ENCODE results near the gene SPRN.
"Not testable (repeated sequence)": the region's sequence is repeated elsewhere in the genome, so short reads cannot be mapped to it uniquely, and the experiment has no call there.

SPRN gene

GRCh38 chr10:133383551-133383950, 40.9 kb downstream of the SPRN start:
- no peak for DNase-seq

DNA sequence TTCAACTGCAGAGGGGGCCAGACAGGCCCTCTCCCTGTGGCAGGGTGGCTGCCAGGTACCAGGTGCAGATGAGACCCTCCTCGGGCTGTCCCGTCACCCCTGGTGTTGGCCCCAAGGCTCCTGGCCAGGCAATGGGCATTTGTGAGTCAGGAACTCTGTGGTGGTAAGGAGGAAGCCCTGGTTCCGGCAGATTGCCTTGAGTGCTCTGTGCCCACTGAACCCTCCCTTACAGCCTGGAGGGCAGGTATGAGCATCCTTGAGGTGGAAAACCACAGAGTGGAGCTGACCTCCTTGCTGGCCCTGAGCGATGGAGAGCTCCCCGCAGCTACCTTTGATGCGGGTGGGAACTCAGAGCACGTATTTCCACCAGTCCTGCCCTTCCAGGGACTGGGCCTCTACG, 43.4 kb downstream of the SPRN start:
- DNase-seq: no peak

GRCh38 chr10:133379801-133380666, 44.4 kb downstream of the SPRN start:
- DNase-seq: no peak

- DNase-seq: peak; percentile 79
Observed at GRCh38 chr10:133379152-133379800, 45.1 kb downstream of the SPRN start, which contains the start of gene PAOX. Gene PAOX, plus strand, starts transcription at chr10:133379262. Its CDS starts 55 bp downstream, at chr10:133379317.

DNA sequence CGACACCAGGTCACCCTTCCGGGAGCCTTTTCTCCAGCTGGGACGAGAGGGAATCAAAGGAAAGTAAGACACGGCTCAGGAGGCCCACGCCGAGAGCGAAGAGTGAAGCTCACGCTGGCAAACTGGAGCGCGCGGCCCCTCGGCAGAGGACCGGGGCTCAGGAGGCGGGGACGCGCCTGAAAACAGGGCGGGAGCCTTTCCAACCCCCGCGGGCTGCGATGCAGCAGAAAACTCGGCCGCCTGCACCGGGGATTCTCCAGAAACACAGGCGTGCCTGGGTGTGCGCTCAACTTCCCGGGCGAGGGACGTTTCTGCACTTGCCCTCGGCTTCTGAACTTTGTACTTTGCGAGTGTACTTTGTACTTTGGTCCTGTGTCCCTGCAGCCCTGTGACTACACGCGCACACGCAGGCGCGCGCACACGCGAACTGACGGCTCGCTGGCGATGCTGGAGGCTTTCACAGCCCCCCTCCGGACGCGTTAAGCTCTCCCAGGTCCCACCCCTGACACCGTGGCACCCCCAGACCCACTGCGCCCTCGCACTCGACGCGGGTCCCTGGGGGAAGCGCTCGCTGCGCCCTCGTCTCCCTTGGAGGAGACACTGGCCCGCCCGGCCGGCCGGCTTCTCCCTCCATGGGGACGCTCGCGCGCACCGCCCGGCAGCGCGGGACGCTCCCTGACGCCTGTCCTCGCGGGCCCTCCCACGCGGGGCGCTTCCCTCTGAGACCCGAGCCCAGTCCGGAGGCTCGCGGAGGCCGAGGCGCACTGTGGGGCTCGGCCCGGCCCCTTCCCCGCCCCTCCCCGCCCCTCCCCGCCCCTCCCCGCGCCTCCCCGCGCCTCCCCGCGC, 46.0 kb downstream of the SPRN start:
- peak; percentile 75 for DNase-seq

- no peak for DNase-seq
Observed at GRCh38 chr10:133377818-133378250, 46.6 kb downstream of the SPRN start.

DNA sequence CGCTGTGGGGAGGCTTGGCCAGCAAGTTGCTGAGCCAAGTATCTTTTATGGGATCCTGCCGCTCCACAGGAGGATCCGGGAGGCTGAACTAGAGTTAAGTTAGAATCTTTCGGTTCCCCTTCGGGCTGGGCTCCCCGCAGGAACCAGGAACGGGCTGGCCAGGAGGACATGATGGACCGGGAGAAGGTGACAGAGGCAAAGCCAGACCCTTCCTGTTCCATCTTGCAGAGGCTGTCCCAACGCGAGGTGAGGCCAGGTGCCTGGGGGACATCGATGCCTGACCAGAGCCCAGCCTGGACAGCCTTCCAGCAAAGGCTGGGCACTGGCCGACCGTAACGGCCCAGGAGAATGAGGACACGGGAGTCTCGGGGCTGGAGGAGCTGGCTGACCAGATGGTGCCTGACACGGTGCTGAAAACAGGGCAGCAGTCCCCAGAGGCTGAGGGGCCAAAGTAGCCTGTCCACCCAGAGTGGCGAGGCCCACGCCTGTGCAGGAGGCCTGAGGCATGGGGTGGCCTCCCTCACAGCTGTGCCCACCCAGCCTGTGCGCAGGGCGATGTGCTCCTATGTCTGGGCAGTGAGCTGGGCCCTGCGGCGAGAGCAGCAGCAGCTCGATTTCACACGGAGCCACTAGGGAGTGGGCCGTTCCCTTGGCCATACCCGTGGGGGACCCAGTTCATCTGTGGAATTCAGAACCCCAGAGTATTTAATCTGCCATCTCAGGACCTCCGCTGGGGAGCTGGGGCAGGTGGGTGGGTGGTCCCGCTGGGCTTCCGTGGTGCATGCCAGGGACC, 47.2 kb downstream of the SPRN start:
- no peak for DNase-seq

- DNase-seq: not testable (repeated sequence)
Observed at GRCh38 chr10:133376183-133376582, 48.2 kb downstream of the SPRN start.

DNA sequence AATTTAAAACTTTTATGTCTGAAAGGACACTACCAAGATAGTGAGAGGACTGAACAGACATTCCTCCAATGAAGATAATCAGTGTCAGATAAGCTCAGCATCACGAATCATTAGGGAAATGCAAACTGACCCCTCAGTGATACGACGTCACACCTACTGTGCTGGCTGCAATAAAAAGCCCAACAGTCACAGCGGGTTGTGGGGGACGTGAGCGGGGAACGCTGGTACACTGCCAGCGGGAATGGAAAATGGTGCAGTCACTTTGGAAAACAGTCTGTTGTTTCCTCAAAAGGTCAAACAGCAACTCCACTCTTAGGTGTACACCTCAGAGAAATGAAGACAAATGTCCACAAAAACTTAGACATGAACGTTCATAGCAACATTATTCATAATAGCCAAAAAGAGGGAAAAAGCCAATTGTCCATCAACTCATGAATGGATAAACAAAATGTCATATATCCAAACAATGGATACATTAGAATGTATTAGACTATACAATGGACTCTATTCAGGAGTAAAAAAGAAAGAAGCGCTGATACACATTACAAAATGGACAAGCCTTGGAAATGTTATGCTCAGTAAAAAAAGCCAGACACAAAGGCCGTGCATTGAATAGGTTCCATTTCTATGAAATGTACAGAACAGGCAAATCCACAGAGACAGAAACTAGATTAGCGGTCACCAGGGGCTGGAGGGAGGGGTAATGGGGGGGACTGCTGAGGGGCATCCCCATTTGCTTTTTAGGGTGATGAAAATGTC, 48.9 kb downstream of the SPRN start:
- DNase-seq: no peak

DNA sequence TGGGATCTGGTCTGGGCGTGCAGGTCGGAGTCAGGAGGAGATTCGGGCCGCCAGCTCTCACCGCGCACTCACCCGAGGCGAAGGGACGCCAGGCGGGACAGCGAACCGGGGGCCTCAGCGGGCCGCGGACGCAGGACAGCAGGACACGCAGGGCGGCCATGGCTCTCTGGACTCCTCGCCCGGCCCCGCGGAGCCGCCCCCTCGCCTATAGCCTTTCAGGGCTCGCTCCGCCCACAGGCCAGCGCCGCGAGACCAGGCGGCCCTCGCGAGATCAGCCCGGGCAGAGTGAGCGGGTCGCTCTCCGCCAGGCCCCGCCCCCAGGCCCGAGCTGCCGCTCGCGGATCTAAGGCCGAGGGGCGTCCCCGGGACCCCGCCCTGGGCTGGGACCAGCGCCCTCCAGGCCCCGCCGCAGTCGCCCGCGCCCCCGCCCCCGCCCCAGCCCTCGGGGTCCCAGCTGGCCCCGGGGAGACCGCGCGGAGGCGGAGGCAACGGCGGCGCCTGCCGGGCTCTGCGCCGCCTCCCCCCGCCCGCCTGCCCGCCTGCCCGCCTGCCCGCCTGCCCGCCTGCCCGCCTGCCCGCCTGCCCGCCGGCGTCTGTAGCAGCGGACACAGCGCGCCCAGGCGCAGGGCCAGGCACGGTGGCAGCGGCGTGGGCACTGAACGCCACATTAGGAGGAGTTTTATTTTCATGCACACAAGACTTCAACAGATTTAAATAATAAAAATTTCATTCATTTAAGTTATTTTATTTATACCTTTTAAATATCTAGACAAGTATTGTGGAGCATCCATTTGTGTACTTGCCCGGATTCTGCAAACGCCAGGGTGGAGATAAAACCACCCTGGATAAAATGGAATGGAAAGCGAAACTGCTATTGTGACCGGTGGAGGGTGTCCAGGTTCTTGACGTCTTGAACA, 51.0 kb downstream of the SPRN start, which contains the start of gene ECHS1:
Gene ECHS1, minus strand, starts transcription at position 181 of the 917 bp plus-strand sequence. Its CDS starts 21 bp downstream, at position 160.
- DNase-seq: peak; percentile 96

DNA sequence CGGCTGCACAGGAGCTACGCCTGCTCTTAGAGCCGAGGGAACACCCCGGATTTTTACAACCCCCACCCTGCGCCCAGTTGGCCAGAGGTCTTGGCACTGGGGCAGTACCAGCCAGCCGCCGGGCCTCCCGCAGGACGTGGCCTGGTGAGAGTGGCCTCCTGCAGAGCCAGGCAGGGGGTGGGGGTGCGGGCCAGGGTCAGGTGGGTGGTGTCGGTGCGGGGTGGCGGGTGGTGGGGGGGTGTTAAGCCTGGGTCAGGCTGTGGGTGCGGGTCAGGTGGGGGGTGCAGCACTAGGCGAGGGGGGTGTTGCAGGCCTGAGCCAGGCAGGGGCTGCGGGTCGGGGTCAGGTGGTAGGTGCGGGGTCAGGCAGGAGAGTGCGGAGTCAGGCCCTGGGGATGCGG, 51.9 kb downstream of the SPRN start:
- no peak for DNase-seq
